ENCODE measurements around the gene JADE3.
A peak's percentile ranks its signal among the peaks of the same experiment; 100 is the strongest.
"Not testable (repeated sequence)": the region's sequence is repeated elsewhere in the genome, so short reads cannot be mapped to it uniquely, and the experiment has no call there.

Gene JADE3

GRCh38 chrX:46935295-46935694 lies 23.1 kb downstream of the JADE3 start:
- no peak for DNase-seq (ENCODE audit: low read depth)

GRCh38 chrX:46938589-46938988 lies 26.4 kb downstream of the JADE3 start:
- no peak for DNase-seq (ENCODE audit: low read depth)

- no peak for DNase-seq (ENCODE audit: low read depth)
These were observed 29.1 kb downstream of the JADE3 start for GRCh38 chrX:46941341-46941740.

GRCh38 chrX:46953137-46953527 lies 40.9 kb downstream of the JADE3 start:
- DNase-seq (ENCODE audit: low read depth): no peak

- no peak for DNase-seq (ENCODE audit: low read depth)
These were observed 41.4 kb downstream of the JADE3 start for GRCh38 chrX:46953597-46953996.

GRCh38 chrX:46954716-46955115 lies 42.5 kb downstream of the JADE3 start:
- DNase-seq (ENCODE audit: low read depth): no peak

GRCh38 chrX:46956589-46956988 lies 44.4 kb downstream of the JADE3 start:
- not testable (repeated sequence) for DNase-seq (ENCODE audit: low read depth)

- no peak for DNase-seq (ENCODE audit: low read depth)
These were observed 45.1 kb downstream of the JADE3 start for GRCh38 chrX:46957297-46957696.

GRCh38 chrX:46959101-46959500 lies 46.9 kb downstream of the JADE3 start:
- DNase-seq (ENCODE audit: low read depth): no peak

GRCh38 chrX:46959985-46960700 lies 47.9 kb downstream of the JADE3 start:
- no peak for DNase-seq (ENCODE audit: low read depth)

GRCh38 chrX:46961097-46961496 lies 48.9 kb downstream of the JADE3 start:
- no peak for DNase-seq (ENCODE audit: low read depth)

GRCh38 chrX:46961574-46962283 lies 49.5 kb downstream of the JADE3 start:
- no peak for DNase-seq (ENCODE audit: low read depth)

GRCh38 chrX:46965125-46965758 lies 53.0 kb downstream of the JADE3 start:
- no peak for DNase-seq (ENCODE audit: low read depth)

GRCh38 chrX:46967547-46967946 lies 55.3 kb downstream of the JADE3 start:
- DNase-seq (ENCODE audit: low read depth): no peak

- not testable (repeated sequence) for DNase-seq (ENCODE audit: low read depth)
These were observed 64.8 kb downstream of the JADE3 start for GRCh38 chrX:46977046-46977445.

GRCh38 chrX:46978341-46979291 lies 66.4 kb downstream of the JADE3 start:
- DNase-seq (ENCODE audit: low read depth): peak; percentile 32

GRCh38 chrX:46984705-46985104 lies 72.5 kb downstream of the JADE3 start:
- no peak for DNase-seq (ENCODE audit: low read depth)

- no peak for DNase-seq (ENCODE audit: low read depth)
These were observed 77.3 kb downstream of the JADE3 start for GRCh38 chrX:46989548-46989947.

GRCh38 chrX:46991664-46992063 lies 79.4 kb downstream of the JADE3 start:
- DNase-seq (ENCODE audit: low read depth): no peak

GRCh38 chrX:46992070-46992469 lies 79.8 kb downstream of the JADE3 start:
- DNase-seq (ENCODE audit: low read depth): no peak

GRCh38 chrX:46994096-46994495 lies 81.9 kb downstream of the JADE3 start:
- DNase-seq (ENCODE audit: low read depth): no peak

GRCh38 chrX:47012131-47012530 lies 99.9 kb downstream of the JADE3 start:
- DNase-seq (ENCODE audit: low read depth): no peak
